Type B pancreatic cell (in vitro differentiated cells): ENCODE data around the gene MFF. TPM values are rescaled to one million over a fixed set of nuclear protein-coding genes. Genes with fewer than 3 reads are reported as not detected.
"Not testable (repeated sequence)": the region's sequence is repeated elsewhere in the genome, so short reads cannot be mapped to it uniquely, and the experiment has no call there.

ENCODE experiments used
- DNase-seq: peaks from one replicate; pipeline ENCODE4 v3.0.0; 2021; ENCODE audit warnings: mixed read lengths; ENCODE audit not compliant: unreplicated experiment; ENCODE audit errors: extremely low spot score
- H3K27ac Mint-ChIP-seq: 2 replicates; pipeline ENCODE4 v1.8.0; 2021; ENCODE audit warnings: mild to moderate bottlenecking, mixed read lengths
- H3K27me3 Mint-ChIP-seq: 2 replicates; pipeline ENCODE4 v1.8.0; 2021; ENCODE audit warnings: mixed read lengths
- H3K36me3 Mint-ChIP-seq: 2 replicates; pipeline ENCODE4 v1.8.0; 2021; ENCODE audit warnings: mixed read lengths
- H3K4me1 Mint-ChIP-seq: one replicate; pipeline ENCODE4 v1.8.0; 2021; ENCODE audit warnings: mixed read lengths; ENCODE audit not compliant: unreplicated experiment
- H3K4me3 Mint-ChIP-seq: 2 replicates; pipeline ENCODE4 v1.8.0; 2021; ENCODE audit warnings: mild to moderate bottlenecking, mixed read lengths
- H3K9me3 Mint-ChIP-seq: 2 replicates; pipeline ENCODE4 v1.8.0; 2021; ENCODE audit warnings: mixed read lengths
- CTCF ChIP-seq: fragments of 200-600 bp; sonication (generic); conservative IDR thresholded peaks from 2 replicates; pipeline ENCODE4 v1.5.0; 2021; ENCODE audit warnings: antibody characterized with exemption, mild to moderate bottlenecking
- total RNA-seq: library from RNA; stranded (reverse); gene quantifications from 2 replicates; pipeline ENCODE4 v1.2.1, GENCODE V29; 2021; ENCODE audit warnings: low replicate concordance

MFF gene
- total RNA-seq, 1 donor from 2014 or later: 71.3 TPM

- Mint-ChIP-seq H3K9me3 (no peaks in the 10 kb centered on the region), H3K27me3 (peaks cover 6% of the 10 kb centered on the region), H3K36me3 (no peaks in the 10 kb centered on the region), H3K27ac (no peak overlapping the region), H3K4me3 (no peak overlapping the region), H3K4me1 (no peaks in the 10 kb centered on the region)
- no peak for DNase-seq
- no peak for TF ChIP-seq CTCF
Observed at GRCh38 chr2:227378371-227378782, 53.3 kb downstream of the MFF start.

- no peaks in the 10 kb centered on the region for H3K4me1 Mint-ChIP-seq
- TF ChIP-seq CTCF: no peak
- no peak for DNase-seq
- H3K36me3 Mint-ChIP-seq: no peaks in the 10 kb centered on the region
- H3K27ac Mint-ChIP-seq: no peak within 1 kb of the TSS
- H3K27me3 Mint-ChIP-seq: peaks cover 11% of the 10 kb centered on the region
- H3K9me3 Mint-ChIP-seq: no peaks in the 10 kb centered on the region
- no peak within 1 kb of the TSS for H3K4me3 Mint-ChIP-seq
Observed at GRCh38 chr2:227379095-227379494, 54.0 kb downstream of the MFF start, which contains the start of gene TM4SF20. Gene TM4SF20, minus strand, starts transcription at chr2:227379306. Its CDS starts 38 bp downstream, at chr2:227379268.

GRCh38 chr2:227382241-227382835 is 57.3 kb downstream of the MFF start:
- not testable (repeated sequence) for H3K4me1 Mint-ChIP-seq, H3K4me3 Mint-ChIP-seq, H3K9me3 Mint-ChIP-seq, H3K27ac Mint-ChIP-seq, H3K36me3 Mint-ChIP-seq, DNase-seq
- H3K27me3 Mint-ChIP-seq: peaks cover 11% of the 10 kb centered on the region

GRCh38 chr2:227383686-227384085 is 58.6 kb downstream of the MFF start:
- Mint-ChIP-seq H3K4me3 (no peak overlapping the region), H3K36me3 (no peaks in the 10 kb centered on the region), H3K9me3 (no peaks in the 10 kb centered on the region), H3K4me1 (no peaks in the 10 kb centered on the region), H3K27me3 (peaks cover 11% of the 10 kb centered on the region), H3K27ac (no peak overlapping the region)
- TF ChIP-seq CTCF: no peak
- no peak for DNase-seq

GRCh38 chr2:227386630-227387029 is 61.6 kb downstream of the MFF start:
- Mint-ChIP-seq H3K27me3 (peaks cover 9% of the 10 kb centered on the region), H3K4me1 (no peaks in the 10 kb centered on the region), H3K27ac (no peak overlapping the region), H3K9me3 (no peaks in the 10 kb centered on the region), H3K36me3 (no peaks in the 10 kb centered on the region), H3K4me3 (no peak overlapping the region)
- no peak for DNase-seq
- no peak for TF ChIP-seq CTCF

- not testable (repeated sequence) for H3K36me3 Mint-ChIP-seq, H3K4me1 Mint-ChIP-seq, H3K27me3 Mint-ChIP-seq, DNase-seq, H3K4me3 Mint-ChIP-seq, H3K9me3 Mint-ChIP-seq, H3K27ac Mint-ChIP-seq
Observed at GRCh38 chr2:227387583-227387982, 62.5 kb downstream of the MFF start, which contains the start of gene SCYGR1. Gene SCYGR1, minus strand, starts transcription at chr2:227387949. Its CDS starts 0 bp downstream, at chr2:227387949.
